Urothelium cell line (cell line): ENCODE measurements around the gene TTC29.
"Not testable (repeated sequence)": the region's sequence is repeated elsewhere in the genome, so short reads cannot be mapped to it uniquely, and the experiment has no call there.

ENCODE experiments used
- DNase-seq: peaks from one replicate; pipeline ENCODE4 v3.0.0; 2011; ENCODE audit warnings: low spot score, mixed read lengths
- FAIRE-seq: peaks from 2 replicates; lab custom pipeline; 2011; peaks lifted over from hg19 to GRCh38; lab: Jason Lieb, UNC

Gene TTC29

GRCh38 chr4:146739182-146739581 lies 206.5 kb downstream of the TTC29 start:
- FAIRE-seq (no peak), DNase-seq (no peak)

GRCh38 chr4:146723519-146723918 lies 222.1 kb downstream of the TTC29 start:
- FAIRE-seq, DNase-seq: not testable (repeated sequence)

- no peak for DNase-seq
Observed at GRCh38 chr4:146709956-146710355, 235.7 kb downstream of the TTC29 start.

GRCh38 chr4:146699910-146700309 lies 245.8 kb downstream of the TTC29 start:
- FAIRE-seq, result no peak
- no peak for DNase-seq

More at GRCh38 chr4:146709956-146710355, 235.7 kb downstream of the TTC29 start:
- FAIRE-seq, result no peak

GRCh38 chr4:146674829-146675570 lies 270.7 kb downstream of the TTC29 start:
- FAIRE-seq, result no peak
- no peak for DNase-seq

GRCh38 chr4:146663968-146664311 lies 281.7 kb downstream of the TTC29 start:
- FAIRE-seq, DNase-seq: not testable (repeated sequence)

- no peak for FAIRE-seq
Observed at GRCh38 chr4:146661367-146661766, 284.3 kb downstream of the TTC29 start.

More at GRCh38 chr4:146661367-146661766, 284.3 kb downstream of the TTC29 start:
- DNase-seq, result no peak
